Measurements from ENCODE around the gene OGFOD1. TPM values are rescaled to one million over a fixed set of nuclear protein-coding genes. Genes with fewer than 3 reads are reported as not detected.
A peak's percentile ranks its signal among the peaks of the same experiment; 100 is the strongest.

Gene OGFOD1
- total and polyA plus RNA-seq, 10 of the 15 experiments (the other 5 are each of a cell fraction or from before 2014, with no cell fraction given) = 31.4 to 119 (median 51.6) TPM

DNA sequence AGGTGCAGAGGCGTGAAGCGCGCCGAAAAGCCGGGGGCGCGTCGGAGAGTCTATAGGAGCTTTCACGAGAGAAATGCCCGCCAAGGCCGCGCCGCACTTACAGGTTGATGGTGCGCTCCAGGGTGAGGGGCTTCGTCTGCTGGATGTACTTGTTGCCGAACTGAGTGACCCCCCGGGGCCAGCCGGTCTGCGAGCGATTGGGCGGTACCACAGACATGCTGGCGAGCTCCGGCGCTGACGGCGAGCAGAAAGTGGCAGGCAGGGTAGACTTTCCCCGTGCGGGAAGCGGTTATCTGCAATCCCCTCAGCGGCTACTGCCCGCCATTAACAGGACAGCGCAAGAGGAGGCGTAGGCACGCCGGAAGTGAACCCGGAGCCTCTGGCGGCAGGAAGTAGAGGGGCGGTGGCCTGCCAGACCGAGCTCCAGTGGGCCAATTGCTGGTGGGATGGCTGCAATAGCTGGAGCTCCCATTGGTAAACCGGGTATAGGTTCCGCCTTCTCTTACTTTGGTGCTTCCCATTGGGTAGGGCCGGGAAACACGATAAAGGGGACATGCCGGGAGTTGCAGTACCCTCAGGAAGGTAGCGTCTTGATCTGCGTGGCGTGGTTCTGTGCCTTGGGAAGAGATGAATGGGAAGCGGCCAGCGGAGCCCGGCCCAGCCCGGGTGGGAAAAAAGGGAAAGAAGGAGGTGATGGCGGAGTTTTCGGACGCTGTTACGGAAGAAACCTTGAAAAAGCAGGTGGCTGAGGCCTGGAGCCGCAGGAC is at the start of gene OGFOD1, which contains the start of gene NUDT21 (continued):
- TF ChIP-seq, protein P1, sequence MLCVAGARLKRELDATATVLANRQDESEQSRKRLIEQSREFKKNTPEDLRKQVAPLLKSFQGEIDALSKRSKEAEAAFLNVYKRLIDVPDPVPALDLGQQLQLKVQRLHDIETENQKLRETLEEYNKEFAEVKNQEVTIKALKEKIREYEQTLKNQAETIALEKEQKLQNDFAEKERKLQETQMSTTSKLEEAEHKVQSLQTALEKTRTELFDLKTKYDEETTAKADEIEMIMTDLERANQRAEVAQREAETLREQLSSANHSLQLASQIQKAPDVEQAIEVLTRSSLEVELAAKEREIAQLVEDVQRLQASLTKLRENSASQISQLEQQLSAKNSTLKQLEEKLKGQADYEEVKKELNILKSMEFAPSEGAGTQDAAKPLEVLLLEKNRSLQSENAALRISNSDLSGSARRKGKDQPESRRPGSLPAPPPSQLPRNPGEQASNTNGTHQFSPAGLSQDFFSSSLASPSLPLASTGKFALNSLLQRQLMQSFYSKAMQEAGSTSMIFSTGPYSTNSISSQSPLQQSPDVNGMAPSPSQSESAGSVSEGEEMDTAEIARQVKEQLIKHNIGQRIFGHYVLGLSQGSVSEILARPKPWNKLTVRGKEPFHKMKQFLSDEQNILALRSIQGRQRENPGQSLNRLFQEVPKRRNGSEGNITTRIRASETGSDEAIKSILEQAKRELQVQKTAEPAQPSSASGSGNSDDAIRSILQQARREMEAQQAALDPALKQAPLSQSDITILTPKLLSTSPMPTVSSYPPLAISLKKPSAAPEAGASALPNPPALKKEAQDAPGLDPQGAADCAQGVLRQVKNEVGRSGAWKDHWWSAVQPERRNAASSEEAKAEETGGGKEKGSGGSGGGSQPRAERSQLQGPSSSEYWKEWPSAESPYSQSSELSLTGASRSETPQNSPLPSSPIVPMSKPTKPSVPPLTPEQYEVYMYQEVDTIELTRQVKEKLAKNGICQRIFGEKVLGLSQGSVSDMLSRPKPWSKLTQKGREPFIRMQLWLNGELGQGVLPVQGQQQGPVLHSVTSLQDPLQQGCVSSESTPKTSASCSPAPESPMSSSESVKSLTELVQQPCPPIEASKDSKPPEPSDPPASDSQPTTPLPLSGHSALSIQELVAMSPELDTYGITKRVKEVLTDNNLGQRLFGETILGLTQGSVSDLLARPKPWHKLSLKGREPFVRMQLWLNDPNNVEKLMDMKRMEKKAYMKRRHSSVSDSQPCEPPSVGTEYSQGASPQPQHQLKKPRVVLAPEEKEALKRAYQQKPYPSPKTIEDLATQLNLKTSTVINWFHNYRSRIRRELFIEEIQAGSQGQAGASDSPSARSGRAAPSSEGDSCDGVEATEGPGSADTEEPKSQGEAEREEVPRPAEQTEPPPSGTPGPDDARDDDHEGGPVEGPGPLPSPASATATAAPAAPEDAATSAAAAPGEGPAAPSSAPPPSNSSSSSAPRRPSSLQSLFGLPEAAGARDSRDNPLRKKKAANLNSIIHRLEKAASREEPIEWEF (IDR thresholded peaks at IDR 0.05; ENCODE audit: insufficient replicate concordance, low read depth, low read length) = no peak
- TF ChIP-seq NRF1 (conservative IDR thresholded peaks at IDR 0.05; ENCODE audit: low read depth, low read length) (no peak; the same call in 1 of the 2 replicates), SUZ12 (IDR thresholded peaks at IDR 0.05; ENCODE audit: unreplicated experiment) (no peak), HDGF (IDR thresholded peaks at IDR 0.05) (peak; percentile 83; the same call in 1 of the 2 replicates), POU2F2 (IDR thresholded peaks at IDR 0.05; ENCODE audit: borderline replicate concordance, low read depth, low read length) (0 out of 3 replicates have a peak, but pooled peaks have one; percentile 42), SIN3A (IDR thresholded peaks at IDR 0.05; ENCODE audit: low read depth, low read length) (peak; percentile 8), MYC (IDR thresholded peaks at IDR 0.05; ENCODE audit: insufficient read depth, insufficient read length, insufficient replicate concordance, low read length, severe bottlenecking) (no peak), POLR2AphosphoS5 (IDR thresholded peaks at IDR 0.05; ENCODE audit: low read length) (peak; percentile 89), PAX8 (IDR thresholded peaks at IDR 0.05) (no peak), POLR2A (IDR thresholded peaks at IDR 0.05; ENCODE audit: low read depth, low read length) (peak; percentile 92), CBX5 (IDR thresholded peaks at IDR 0.05; ENCODE audit: low read depth) (0 out of 2 replicates have a peak, but pooled peaks have one; percentile 37), YBX1 (IDR thresholded peaks at IDR 0.05) (no peak)
- TF ChIP-seq, protein P2, sequence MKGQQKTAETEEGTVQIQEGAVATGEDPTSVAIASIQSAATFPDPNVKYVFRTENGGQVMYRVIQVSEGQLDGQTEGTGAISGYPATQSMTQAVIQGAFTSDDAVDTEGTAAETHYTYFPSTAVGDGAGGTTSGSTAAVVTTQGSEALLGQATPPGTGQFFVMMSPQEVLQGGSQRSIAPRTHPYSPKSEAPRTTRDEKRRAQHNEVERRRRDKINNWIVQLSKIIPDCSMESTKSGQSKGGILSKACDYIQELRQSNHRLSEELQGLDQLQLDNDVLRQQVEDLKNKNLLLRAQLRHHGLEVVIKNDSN (IDR thresholded peaks at IDR 0.05; ENCODE audit: borderline replicate concordance, extremely low read length, insufficient read depth, low read depth, low read length) = no peak
- TF ChIP-seq, protein P3, sequence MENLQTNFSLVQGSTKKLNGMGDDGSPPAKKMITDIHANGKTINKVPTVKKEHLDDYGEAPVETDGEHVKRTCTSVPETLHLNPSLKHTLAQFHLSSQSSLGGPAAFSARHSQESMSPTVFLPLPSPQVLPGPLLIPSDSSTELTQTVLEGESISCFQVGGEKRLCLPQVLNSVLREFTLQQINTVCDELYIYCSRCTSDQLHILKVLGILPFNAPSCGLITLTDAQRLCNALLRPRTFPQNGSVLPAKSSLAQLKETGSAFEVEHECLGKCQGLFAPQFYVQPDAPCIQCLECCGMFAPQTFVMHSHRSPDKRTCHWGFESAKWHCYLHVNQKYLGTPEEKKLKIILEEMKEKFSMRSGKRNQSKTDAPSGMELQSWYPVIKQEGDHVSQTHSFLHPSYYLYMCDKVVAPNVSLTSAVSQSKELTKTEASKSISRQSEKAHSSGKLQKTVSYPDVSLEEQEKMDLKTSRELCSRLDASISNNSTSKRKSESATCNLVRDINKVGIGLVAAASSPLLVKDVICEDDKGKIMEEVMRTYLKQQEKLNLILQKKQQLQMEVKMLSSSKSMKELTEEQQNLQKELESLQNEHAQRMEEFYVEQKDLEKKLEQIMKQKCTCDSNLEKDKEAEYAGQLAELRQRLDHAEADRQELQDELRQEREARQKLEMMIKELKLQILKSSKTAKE (IDR thresholded peaks at IDR 0.05; ENCODE audit: low read depth, poor library complexity, severe bottlenecking) = no peak
- TF ChIP-seq, protein P4, sequence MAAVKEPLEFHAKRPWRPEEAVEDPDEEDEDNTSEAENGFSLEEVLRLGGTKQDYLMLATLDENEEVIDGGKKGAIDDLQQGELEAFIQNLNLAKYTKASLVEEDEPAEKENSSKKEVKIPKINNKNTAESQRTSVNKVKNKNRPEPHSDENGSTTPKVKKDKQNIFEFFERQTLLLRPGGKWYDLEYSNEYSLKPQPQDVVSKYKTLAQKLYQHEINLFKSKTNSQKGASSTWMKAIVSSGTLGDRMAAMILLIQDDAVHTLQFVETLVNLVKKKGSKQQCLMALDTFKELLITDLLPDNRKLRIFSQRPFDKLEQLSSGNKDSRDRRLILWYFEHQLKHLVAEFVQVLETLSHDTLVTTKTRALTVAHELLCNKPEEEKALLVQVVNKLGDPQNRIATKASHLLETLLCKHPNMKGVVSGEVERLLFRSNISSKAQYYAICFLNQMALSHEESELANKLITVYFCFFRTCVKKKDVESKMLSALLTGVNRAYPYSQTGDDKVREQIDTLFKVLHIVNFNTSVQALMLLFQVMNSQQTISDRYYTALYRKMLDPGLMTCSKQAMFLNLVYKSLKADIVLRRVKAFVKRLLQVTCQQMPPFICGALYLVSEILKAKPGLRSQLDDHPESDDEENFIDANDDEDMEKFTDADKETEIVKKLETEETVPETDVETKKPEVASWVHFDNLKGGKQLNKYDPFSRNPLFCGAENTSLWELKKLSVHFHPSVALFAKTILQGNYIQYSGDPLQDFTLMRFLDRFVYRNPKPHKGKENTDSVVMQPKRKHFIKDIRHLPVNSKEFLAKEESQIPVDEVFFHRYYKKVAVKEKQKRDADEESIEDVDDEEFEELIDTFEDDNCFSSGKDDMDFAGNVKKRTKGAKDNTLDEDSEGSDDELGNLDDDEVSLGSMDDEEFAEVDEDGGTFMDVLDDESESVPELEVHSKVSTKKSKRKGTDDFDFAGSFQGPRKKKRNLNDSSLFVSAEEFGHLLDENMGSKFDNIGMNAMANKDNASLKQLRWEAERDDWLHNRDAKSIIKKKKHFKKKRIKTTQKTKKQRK (IDR thresholded peaks at IDR 0.05; ENCODE audit: low read depth, low read length) = peak; percentile 86
- TF ChIP-seq, protein P5, sequence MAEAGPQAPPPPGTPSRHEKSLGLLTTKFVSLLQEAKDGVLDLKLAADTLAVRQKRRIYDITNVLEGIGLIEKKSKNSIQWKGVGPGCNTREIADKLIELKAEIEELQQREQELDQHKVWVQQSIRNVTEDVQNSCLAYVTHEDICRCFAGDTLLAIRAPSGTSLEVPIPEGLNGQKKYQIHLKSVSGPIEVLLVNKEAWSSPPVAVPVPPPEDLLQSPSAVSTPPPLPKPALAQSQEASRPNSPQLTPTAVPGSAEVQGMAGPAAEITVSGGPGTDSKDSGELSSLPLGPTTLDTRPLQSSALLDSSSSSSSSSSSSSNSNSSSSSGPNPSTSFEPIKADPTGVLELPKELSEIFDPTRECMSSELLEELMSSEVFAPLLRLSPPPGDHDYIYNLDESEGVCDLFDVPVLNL (IDR thresholded peaks at IDR 0.05; ENCODE audit: low read depth, low read length) = no peak

All from GM12878 (cell line).